Chondrocyte (in vitro differentiated cells): Measurements from ENCODE around the gene APOLD1. TPM values are rescaled to one million over a fixed set of nuclear protein-coding genes. Genes with fewer than 3 reads are reported as not detected.
"Not testable (repeated sequence)": the region's sequence is repeated elsewhere in the genome, so short reads cannot be mapped to it uniquely, and the experiment has no call there.

Experiments
- DNase-seq: peaks from one replicate; pipeline ENCODE4 v3.0.0; 2021; ENCODE audit warnings: mixed read lengths, low spot score
- H3K27ac Mint-ChIP-seq: one replicate; pipeline ENCODE4 v1.8.0; 2021; ENCODE audit warnings: mild to moderate bottlenecking, moderate library complexity, mixed read lengths; ENCODE audit not compliant: unreplicated experiment
- H3K27me3 Mint-ChIP-seq: 2 replicates; pipeline ENCODE4 v1.8.0; 2021; ENCODE audit warnings: low read depth, mixed read lengths
- H3K36me3 Mint-ChIP-seq: 2 replicates; pipeline ENCODE4 v1.8.0; 2021; ENCODE audit warnings: low read depth, mixed read lengths
- H3K4me1 Mint-ChIP-seq: 2 replicates; pipeline ENCODE4 v1.8.0; 2021; ENCODE audit warnings: low read depth, mild to moderate bottlenecking, mixed read lengths
- H3K4me3 Mint-ChIP-seq: one replicate; pipeline ENCODE4 v1.8.0; 2021; ENCODE audit warnings: mild to moderate bottlenecking, moderate library complexity, mixed read lengths; ENCODE audit not compliant: unreplicated experiment
- H3K9me3 Mint-ChIP-seq: 2 replicates; pipeline ENCODE4 v1.8.0; 2021; ENCODE audit warnings: low read depth, mixed read lengths
- CTCF ChIP-seq: fragments of 200-600 bp; sonication (generic); IDR thresholded peaks from 2 replicates; pipeline ENCODE4 v1.5.0; 2021; ENCODE audit warnings: antibody characterized with exemption, mild to moderate bottlenecking, moderate library complexity
- total RNA-seq: library from RNA; stranded (reverse); gene quantifications from 3 replicates; pipeline ENCODE4 v1.2.1, GENCODE V29; 2021

Gene APOLD1
- total RNA-seq, 1 donor from 2014 or later, result 7.1 TPM

GRCh38 chr12:12813120-12814101, 28.0 kb downstream of the APOLD1 start, which contains the start of gene DDX47:
TSS of gene DDX47 (plus strand) at chr12:12813346. CDS start at chr12:12813368, 22 bp downstream.
- DNase-seq, result peak; percentile 98
- H3K27me3 Mint-ChIP-seq, result no peaks in the 10 kb centered on the region
- H3K36me3 Mint-ChIP-seq, result peaks cover 10% of the 10 kb centered on the region
- H3K4me1 Mint-ChIP-seq, result peaks cover 44% of the 10 kb centered on the region
- H3K27ac Mint-ChIP-seq, result peak within 1 kb of the TSS; percentile 98
- peak within 1 kb of the TSS; percentile 99 for H3K4me3 Mint-ChIP-seq
- TF ChIP-seq CTCF, result peak; percentile 90
- no peaks in the 10 kb centered on the region for H3K9me3 Mint-ChIP-seq

- Mint-ChIP-seq H3K4me1 (peaks cover 66% of the 10 kb centered on the region), H3K9me3 (no peaks in the 10 kb centered on the region), H3K36me3 (peaks cover 25% of the 10 kb centered on the region), H3K27ac (no peak overlapping the region), H3K27me3 (no peaks in the 10 kb centered on the region), H3K4me3 (no peak overlapping the region)
- no peak for DNase-seq
- no peak for TF ChIP-seq CTCF
Measured at GRCh38 chr12:12817616-12818015, 32.2 kb downstream of the APOLD1 start.

GRCh38 chr12:12818701-12819100, 33.2 kb downstream of the APOLD1 start:
- DNase-seq, result no peak
- Mint-ChIP-seq H3K9me3 (no peaks in the 10 kb centered on the region), H3K4me3 (no peak overlapping the region), H3K27ac (peak overlapping the region; percentile 34), H3K36me3 (peaks cover 31% of the 10 kb centered on the region), H3K27me3 (no peaks in the 10 kb centered on the region), H3K4me1 (peaks cover 69% of the 10 kb centered on the region)
- TF ChIP-seq CTCF, result no peak

GRCh38 chr12:12819221-12819620, 33.8 kb downstream of the APOLD1 start:
- DNase-seq, result no peak
- H3K4me3 Mint-ChIP-seq, result no peak overlapping the region
- no peak for TF ChIP-seq CTCF
- H3K36me3 Mint-ChIP-seq, result peaks cover 31% of the 10 kb centered on the region
- no peaks in the 10 kb centered on the region for H3K27me3 Mint-ChIP-seq
- H3K9me3 Mint-ChIP-seq, result no peaks in the 10 kb centered on the region
- peak overlapping the region; percentile 94 for H3K27ac Mint-ChIP-seq
- peaks cover 64% of the 10 kb centered on the region for H3K4me1 Mint-ChIP-seq

- Mint-ChIP-seq H3K27ac (peak overlapping the region; percentile 94), H3K36me3 (peaks cover 36% of the 10 kb centered on the region), H3K4me1 (peaks cover 58% of the 10 kb centered on the region), H3K27me3 (no peaks in the 10 kb centered on the region), H3K9me3 (no peaks in the 10 kb centered on the region), H3K4me3 (no peak overlapping the region)
- TF ChIP-seq CTCF, result peak; percentile 24
- no peak for DNase-seq
Measured at GRCh38 chr12:12819752-12820311, 34.4 kb downstream of the APOLD1 start.

- not testable (repeated sequence) for H3K4me3 Mint-ChIP-seq, H3K9me3 Mint-ChIP-seq, DNase-seq, H3K27me3 Mint-ChIP-seq
- Mint-ChIP-seq H3K36me3 (peaks cover 39% of the 10 kb centered on the region), H3K27ac (peak overlapping the region; percentile 94), H3K4me1 (peaks cover 56% of the 10 kb centered on the region)
Measured at GRCh38 chr12:12820376-12820775, 34.9 kb downstream of the APOLD1 start.
